HepG2 (cell line): ENCODE measurements around the gene CYTH1. TPM values are rescaled to one million over a fixed set of nuclear protein-coding genes. Genes with fewer than 3 reads are reported as not detected.

ENCODE experiments used
- ATAC-seq: fragments of 200-7000 bp; cut with Tn5 transposase; 3 replicates; pipeline ENCODE4 v1.9.1; 2020; ENCODE audit warnings: mild to moderate bottlenecking, moderate library complexity
- BruUV-seq: library from RNA; stranded (reverse); fragments of 400-500 nt; replicated peaks from 2 replicates; lab custom pipeline; 2021; lab: Mats Ljungman, UMichigan
- CTCF ChIA-PET: fragments of 300-600 bp; formaldehyde crosslinking; extraction: SDS; loops from one replicate; lab custom pipeline; 2021; ENCODE audit warnings: low total read pairs, inconsistent platforms, low intra/inter-chr PET ratio; lab: Yijun Ruan, JAX
- POLR2A ChIA-PET: fragments of 350-600 bp; sonication (Branson Sonifier 250); formaldehyde crosslinking; loops from one replicate; lab custom pipeline; 2020; ENCODE audit warnings: antibody characterized with exemption, inconsistent platforms; lab: Yijun Ruan, JAX
- DNase-seq: peaks from one replicate; pipeline ENCODE4 v3.0.0-alpha.2; 2015; ENCODE audit warnings: low spot score
- FAIRE-seq: peaks from 3 replicates; lab custom pipeline; 2011; peaks lifted over from hg19 to GRCh38; lab: Jason Lieb, UNC
- H2AFZ ChIP-seq: one replicate; pipeline ENCODE4 v1.6.1; 2011; ENCODE audit warnings: low read length, inconsistent platforms
- H3K27ac ChIP-seq: fragments of 300-600 bp; 3 replicates; pipeline ENCODE4 v1.8.0; 2011; ENCODE audit warnings: mixed run types, mild to moderate bottlenecking, mixed read lengths, low read length, inconsistent platforms; ENCODE audit not compliant: insufficient read depth; ENCODE audit errors: extremely low read length
- H3K27me3 ChIP-seq, 2 experiments: fragments of 200-600 bp in 1 of 2; 2 replicates in 1 of 2; 3 replicates in 1 of 2; pipeline versions ENCODE4 v1.6.0 to v1.8.0; 2011; ENCODE audit warnings: low read length in 2 of 2, mild to moderate bottlenecking in 2 of 2, moderate library complexity in 2 of 2, inconsistent platforms in 1 of 2; ENCODE audit not compliant: insufficient read depth in 2 of 2, control insufficient read depth in 1 of 2
- H3K36me3 ChIP-seq, 2 experiments: fragments of 200-600 bp in 1 of 2; replicated peaks in 1 of 2; 2 replicates in 1 of 2; 3 replicates in 1 of 2; pipeline versions ENCODE4 v1.5.1 to v1.8.0; 2011; ENCODE audit warnings: low read length in 2 of 2, inconsistent platforms in 1 of 2; ENCODE audit not compliant: insufficient read depth in 2 of 2, control insufficient read depth in 1 of 2
- H3K4me1 ChIP-seq: 2 replicates; pipeline ENCODE4 v1.5.1; 2012; ENCODE audit warnings: low read length, inconsistent platforms; ENCODE audit not compliant: insufficient read depth
- H3K4me2 ChIP-seq: 2 replicates; pipeline ENCODE4 v1.6.0; 2011; ENCODE audit warnings: low read depth, low read length, inconsistent platforms
- H3K4me3 ChIP-seq, 3 experiments: fragments of 200-600 bp in 1 of 3; sonication (generic), shearing (Covaris generic) in 1 of 3; replicated peaks in 1 of 3; 2 replicates each; pipeline ENCODE4 v1.5.1; 2011 to 2016; ENCODE audit warnings: low read length in 3 of 3, inconsistent platforms in 2 of 3, low read depth in 2 of 3, mild to moderate bottlenecking in 2 of 3, control low read depth in 1 of 3, mixed read lengths in 1 of 3; ENCODE audit not compliant: insufficient read depth in 1 of 3
- H3K79me2 ChIP-seq: one replicate; pipeline ENCODE4 v1.6.1; 2011; ENCODE audit warnings: low read length, inconsistent platforms; ENCODE audit not compliant: insufficient read depth
- H3K9ac ChIP-seq: 2 replicates; pipeline ENCODE4 v1.6.0; 2011; ENCODE audit warnings: mild to moderate bottlenecking, low read depth, low read length, inconsistent platforms; ENCODE audit not compliant: insufficient read depth
- H3K9me3 ChIP-seq: 2 replicates; pipeline ENCODE4 v1.5.1; 2012; ENCODE audit warnings: mild to moderate bottlenecking, low read length
- H4K20me1 ChIP-seq: 2 replicates; pipeline ENCODE4 v1.6.0; 2011; ENCODE audit warnings: inconsistent platforms, mild to moderate bottlenecking, low read length, moderate library complexity; ENCODE audit not compliant: insufficient read depth
- AGO2 ChIP-seq: fragments of 200-400 bp; formaldehyde crosslinking; optimal IDR thresholded peaks from 2 replicates; pipeline ENCODE3; 2017; ENCODE audit warnings: mild to moderate bottlenecking, low read depth, low read length, moderate library complexity
- PRPF4 ChIP-seq: fragments of 200-400 bp; formaldehyde crosslinking; IDR thresholded peaks from 2 replicates; pipeline ENCODE4 v1.6.1; 2016; ENCODE audit warnings: low read length, low read depth; ENCODE audit not compliant: poor library complexity, severe bottlenecking
- RAD21 ChIP-seq: fragments of 450-650 bp; formaldehyde crosslinking; IDR thresholded peaks from 2 replicates; pipeline ENCODE4 v1.5.0; 2020; ENCODE audit warnings: mild to moderate bottlenecking
- ZKSCAN8 ChIP-seq: IDR thresholded peaks from 2 replicates; pipeline ENCODE4 v1.6.1; 2016; ENCODE audit warnings: borderline replicate concordance, missing genetic modification reagents, missing compliant biosample characterization
- ZNF280B ChIP-seq: sonication (generic); formaldehyde crosslinking; IDR thresholded peaks from 2 replicates; pipeline ENCODE4 v1.5.0; 2020; ENCODE audit warnings: missing genetic modification reagents, mild to moderate bottlenecking, borderline replicate concordance
- ZNF331 ChIP-seq: sonication (generic); formaldehyde crosslinking; IDR thresholded peaks from 2 replicates; pipeline ENCODE4 v1.4.0; 2020; ENCODE audit warnings: missing genetic modification reagents
- ZNF687 ChIP-seq: sonication (generic); formaldehyde crosslinking; IDR thresholded peaks from 2 replicates; pipeline ENCODE4 v1.5.1; 2020; ENCODE audit warnings: mild to moderate bottlenecking, missing genetic modification reagents, moderate library complexity
- WGBS: methylation state at CpG from one replicate; pipeline ENCODE4 v1.1.6; 2017; ENCODE audit warnings: low lambda C conversion rate; 5-methylcytosine and 5-hydroxymethylcytosine counted together
- in situ Hi-C: cut with HindIII; loops from 2 replicates; pipeline ENCODE4 v1.10.0; 2017; ENCODE audit warnings: low pct_unique_long_range_greater_than_20kb; ENCODE audit not compliant: extremely low pct_ligation_motif_present
- intact Hi-C: fragments of 100-400 bp; cut with micrococcal nuclease; formaldehyde crosslinking; loops from one replicate; pipeline ENCODE4 v1.10.0; 2022; ENCODE audit not compliant: unreplicated experiment
- polyA plus RNA-seq, 8 experiments: library from polyadenylated mRNA; depleted of rRNA in 3 of 8; stranded (reverse) in 7 of 8; unstranded in 1 of 8; fragments of >200 nt; fragmentation: Illumina TruSeq in 4 of 8; extraction: Trizol in 4 of 8; gene quantifications; 2 replicates each; pipeline versions ENCODE4 v1.2.1 to v1.2.3, GENCODE V29; 2011 to 2016; ENCODE audit warnings: low read depth in 4 of 8, missing spikeins in 1 of 8, mixed read lengths in 1 of 8; ENCODE audit not compliant: insufficient read depth in 1 of 8
- total RNA-seq, 5 experiments: library from RNA; depleted of rRNA; stranded (reverse); fragments of >200 nt; fragmentation: Illumina TruSeq; extraction: Trizol; gene quantifications; 2 replicates each; pipeline ENCODE4 v1.2.3, GENCODE V29; 2016; ENCODE audit warnings: low read depth in 1 of 5

Gene CYTH1
- total and polyA plus RNA-seq, 2 of the 13 experiments (the other 11 are each of a cell fraction or from before 2014, with no cell fraction given) = 20.1 to 48.9 TPM

GRCh38 chr17:78800132-78800931, 18.3 kb upstream of the CYTH1 start:
- H3K4me2 ChIP-seq = no peak overlapping the region
- BruUV-seq = no TSS peak
- H3K9me3 ChIP-seq = no peaks in the 10 kb centered on the region
- TF ChIP-seq ZKSCAN8 (CRISPR knock-in tag) (no peak), AGO2 (peak; percentile 69)
- FAIRE-seq (no peak), ATAC-seq (no peak), DNase-seq (no peak)
- ChIA-PET POLR2A (no interaction called here), CTCF (no interaction called here)
- intact Hi-C loops = no loop called here
- no peaks in the 10 kb centered on the region for H4K20me1 ChIP-seq
- H3K36me3 ChIP-seq = peaks cover 68 to 87% of the 10 kb centered on the region in 2 experiments
- H2AFZ ChIP-seq = no peak overlapping the region
- WGBS = 97% methylated on average over 16 of the region's 18 CpGs
- no peaks in the 10 kb centered on the region for H3K27me3 ChIP-seq
- no peak overlapping the region for H3K9ac ChIP-seq
- no peak overlapping the region for H3K27ac ChIP-seq
- no peaks in the 10 kb centered on the region for H3K79me2 ChIP-seq
- in situ Hi-C loops = no loop called here
- no peaks in the 10 kb centered on the region for H3K4me1 ChIP-seq
- no peak overlapping the region for H3K4me3 ChIP-seq

GRCh38 chr17:78798695-78799559, 16.9 kb upstream of the CYTH1 start:
- Histone ChIP-seq H3K9ac (no peak overlapping the region), H3K4me1 (no peaks in the 10 kb centered on the region), H2AFZ (no peak overlapping the region), H4K20me1 (no peaks in the 10 kb centered on the region), H3K4me3 (no peak overlapping the region), H3K36me3 (peaks cover 66 to 83% of the 10 kb centered on the region in 2 experiments), H3K27ac (no peak overlapping the region), H3K9me3 (no peaks in the 10 kb centered on the region), H3K27me3 (no peaks in the 10 kb centered on the region), H3K79me2 (no peaks in the 10 kb centered on the region), H3K4me2 (no peak overlapping the region)
- peak; percentile 55 for FAIRE-seq
- ChIA-PET CTCF (interaction anchor here (1.1 kb wide), 1 partner anchor 301 kb away, joined by 3 read pairs; no protein-coding TSS in a partner anchor), POLR2A (no interaction called here)
- peak; percentile 56 for ATAC-seq
- WGBS = 92% methylated on average over 33 of the region's 33 CpGs
- intact Hi-C loops = loop anchor here (10.0 kb wide), 1 partner anchor 304 kb away; no protein-coding TSS in a partner anchor
- DNase-seq = peak; percentile 50
- in situ Hi-C loops = no loop called here
- no TSS peak for BruUV-seq
- TF ChIP-seq ZNF331 (CRISPR knock-in tag) (no peak), ZNF280B (CRISPR knock-in tag) (peak; percentile 66; the same call in 1 of the 2 replicates), PRPF4 (peak; percentile 29), RAD21 (0 out of 2 replicates have a peak, but pooled peaks have one; percentile 46), ZNF687 (CRISPR knock-in tag) (peak; percentile 51)
